Immature natural killer cell (primary cell): Measurements from ENCODE around the gene TAF13. TPM values are rescaled to one million over a fixed set of nuclear protein-coding genes. Genes with fewer than 3 reads are reported as not detected.
"Not testable (repeated sequence)": the region's sequence is repeated elsewhere in the genome, so short reads cannot be mapped to it uniquely, and the experiment has no call there.

Source experiments
- DNase-seq, 3 donors: peaks; one replicate each; pipeline ENCODE4 v3.0.0; 2022; ENCODE audit warnings: mixed read lengths in 1 of 3
- H3K27ac Mint-ChIP-seq, 6 donors: one replicate each; pipeline ENCODE4 v1.8.0; 2020; ENCODE audit warnings: mixed read lengths in 6 of 6, mild to moderate bottlenecking in 5 of 6, inconsistent platforms in 4 of 6, moderate library complexity in 3 of 6
- H3K27me3 Mint-ChIP-seq, 3 donors: one replicate each; pipeline ENCODE4 v1.8.0; 2020 to 2021; ENCODE audit warnings: low read depth in 3 of 3, mild to moderate bottlenecking in 3 of 3, mixed read lengths in 3 of 3, moderate library complexity in 3 of 3, inconsistent platforms in 1 of 3
- H3K36me3 Mint-ChIP-seq, 3 donors: one replicate each; pipeline ENCODE4 v1.8.0; 2020; ENCODE audit warnings: mixed read lengths in 3 of 3, inconsistent platforms in 2 of 3, mild to moderate bottlenecking in 2 of 3
- H3K4me1 Mint-ChIP-seq, 2 donors: one replicate each; pipeline ENCODE4 v1.8.0; 2020; ENCODE audit warnings: inconsistent platforms in 2 of 2, mild to moderate bottlenecking in 2 of 2, mixed read lengths in 2 of 2, moderate library complexity in 1 of 2
- H3K4me3 Mint-ChIP-seq, 5 donors: one replicate each; pipeline ENCODE4 v1.8.0; 2020; ENCODE audit warnings: mild to moderate bottlenecking in 5 of 5, mixed read lengths in 5 of 5, inconsistent platforms in 3 of 5, moderate library complexity in 3 of 5
- H3K9me3 Mint-ChIP-seq, 6 donors: one replicate each; pipeline ENCODE4 v1.8.0; 2020; ENCODE audit warnings: mild to moderate bottlenecking in 6 of 6, mixed read lengths in 6 of 6, inconsistent platforms in 4 of 6, moderate library complexity in 3 of 6
- polyA plus RNA-seq, 3 donors: library from polyadenylated mRNA; unstranded; fragments of 300-500 nt; fragmentation: Illumina TruSeq; gene quantifications; one replicate each; pipeline ENCODE4 v1.2.3, GENCODE V29; 2021

Gene TAF13
- polyA plus RNA-seq, 3 donors from 2014 or later: 2.5 to 3.3 (median 2.7) TPM

GRCh38 chr1:109020693-109021257, 55.0 kb downstream of the TAF13 start:
- peaks cover 0 to 6% (median 4%) of the 10 kb centered on the region in 6 donors for H3K9me3 Mint-ChIP-seq
- no peak for DNase-seq
- no peak overlapping the region for H3K27ac Mint-ChIP-seq
- no peak overlapping the region for H3K4me3 Mint-ChIP-seq
- H3K4me1 Mint-ChIP-seq: no peaks in the 10 kb centered on the region
- peaks cover 19 to 25% (median 22%) of the 10 kb centered on the region in 3 donors for H3K36me3 Mint-ChIP-seq
- no peaks in the 10 kb centered on the region for H3K27me3 Mint-ChIP-seq

- not testable (repeated sequence) for H3K27me3 Mint-ChIP-seq, DNase-seq, H3K4me3 Mint-ChIP-seq, H3K27ac Mint-ChIP-seq, H3K4me1 Mint-ChIP-seq, H3K9me3 Mint-ChIP-seq
- H3K36me3 Mint-ChIP-seq: peaks cover 22 to 39% (median 28%) of the 10 kb centered on the region in 3 donors
These were observed 58.1 kb downstream of the TAF13 start for GRCh38 chr1:109017719-109018118.

GRCh38 chr1:109017134-109017533, 58.7 kb downstream of the TAF13 start:
- Mint-ChIP-seq H3K9me3 (peaks cover 0 to 6% (median 4%) of the 10 kb centered on the region in 6 donors), H3K27me3 (no peaks in the 10 kb centered on the region), H3K27ac (no peak overlapping the region), H3K4me1 (no peaks in the 10 kb centered on the region), H3K36me3 (peaks cover 22 to 37% (median 28%) of the 10 kb centered on the region in 3 donors), H3K4me3 (no peak overlapping the region)
- no peak for DNase-seq

Other genes starting within 250 kb of the TAF13 start
- gene AKNAD1, start 218.9 kb downstream of the TAF13 start, polyA plus RNA-seq: not detected
- 1 to 10 TPM in 1 of 3 donors, under 1 TPM in 2; 0.53 to 1.0 (median 0.67) TPM for gene GPSM2, start 199.0 kb downstream of the TAF13 start, polyA plus RNA-seq
- 10 to 100 TPM in 2 of 3 donors, 1 to 10 TPM in 1; 9.8 to 13.4 (median 10.7) TPM for gene CLCC1, start 112.5 kb downstream of the TAF13 start, polyA plus RNA-seq
- gene WDR47, start 33.9 kb downstream of the TAF13 start, polyA plus RNA-seq: 1 to 10 TPM; 6.0 to 8.0 (median 7.5) TPM
- gene TMEM167B, start 14.8 kb upstream of the TAF13 start, polyA plus RNA-seq: 10 to 100 TPM; 32.4 to 44.3 (median 44.3) TPM
- gene ELAPOR1, start 38.1 kb upstream of the TAF13 start, polyA plus RNA-seq: 1 to 10 TPM in 2 of 3 donors, under 1 TPM in 1; 0.54 to 6.2 (median 3.0) TPM
- gene SARS1, start 137.9 kb upstream of the TAF13 start, polyA plus RNA-seq: 100 to 1,000 TPM; 123 to 205 (median 149) TPM
- under 1 TPM in 2 of 3 donors, not detected in 1; 0.17 to 0.77 TPM for gene CELSR2, start 173.5 kb upstream of the TAF13 start, polyA plus RNA-seq
- under 1 TPM in 2 of 3 donors, not detected in 1; 0.69 to 0.87 TPM for gene PSRC1, start 207.1 kb upstream of the TAF13 start, polyA plus RNA-seq
- not detected for gene MYBPHL, start 231.0 kb upstream of the TAF13 start, polyA plus RNA-seq